NCI-H2196 (cell line): ENCODE measurements around the gene DOCK10.
"Not testable (repeated sequence)": the region's sequence is repeated elsewhere in the genome, so short reads cannot be mapped to it uniquely, and the experiment has no call there.

Source experiments
- DNase-seq: peaks from one replicate; lab custom pipeline; 2025; ENCODE audit not compliant: unreplicated experiment; lab: John Stamatoyannopoulos, UW

The DOCK10 gene

GRCh38 chr2:224925061-224925809, 117.0 kb downstream of the DOCK10 start:
- DNase-seq: no peak

GRCh38 chr2:224924631-224925030, 117.6 kb downstream of the DOCK10 start:
- DNase-seq: no peak

GRCh38 chr2:224922142-224922727, 120.0 kb downstream of the DOCK10 start:
- no peak for DNase-seq

GRCh38 chr2:224919472-224920110, 122.7 kb downstream of the DOCK10 start:
- DNase-seq: no peak

GRCh38 chr2:224918626-224919471, 123.4 kb downstream of the DOCK10 start:
- no peak for DNase-seq

- DNase-seq: not testable (repeated sequence)
Measured at GRCh38 chr2:224917246-224917645, 125.0 kb downstream of the DOCK10 start.

GRCh38 chr2:224915136-224915535, 127.1 kb downstream of the DOCK10 start:
- DNase-seq: no peak

- no peak for DNase-seq
Measured at GRCh38 chr2:224910574-224910925, 131.7 kb downstream of the DOCK10 start.

GRCh38 chr2:224909885-224910573, 132.2 kb downstream of the DOCK10 start:
- peak; percentile 86 for DNase-seq

GRCh38 chr2:224908818-224909217, 133.4 kb downstream of the DOCK10 start:
- DNase-seq: no peak

- DNase-seq: no peak
Measured at GRCh38 chr2:224904381-224904780, 137.9 kb downstream of the DOCK10 start.

- no peak for DNase-seq
Measured at GRCh38 chr2:224903621-224904020, 138.6 kb downstream of the DOCK10 start.

- DNase-seq: peak; percentile 72
Measured at GRCh38 chr2:224901121-224901676, 141.1 kb downstream of the DOCK10 start.

- no peak for DNase-seq
Measured at GRCh38 chr2:224895377-224895776, 146.9 kb downstream of the DOCK10 start.

GRCh38 chr2:224894356-224894755, 147.9 kb downstream of the DOCK10 start:
- DNase-seq: no peak

GRCh38 chr2:224893848-224894247, 148.4 kb downstream of the DOCK10 start:
- DNase-seq: no peak

GRCh38 chr2:224892574-224893204, 149.6 kb downstream of the DOCK10 start:
- DNase-seq: no peak

GRCh38 chr2:224890372-224890771, 151.9 kb downstream of the DOCK10 start:
- no peak for DNase-seq

- DNase-seq: no peak
Measured at GRCh38 chr2:224887141-224887540, 155.1 kb downstream of the DOCK10 start.
